Ectodermal cell (in vitro differentiated cells): Measurements from ENCODE around the gene FTCD.
"Not testable (repeated sequence)": the region's sequence is repeated elsewhere in the genome, so short reads cannot be mapped to it uniquely, and the experiment has no call there.

ENCODE experiments used
- H3K27ac ChIP-seq: 2 replicates; pipeline ENCODE4 v1.7.0; 2013; ENCODE audit warnings: mild to moderate bottlenecking, low read depth, low read length; ENCODE audit not compliant: insufficient read depth, poor library complexity, severe bottlenecking
- H3K27me3 ChIP-seq: 2 replicates; pipeline ENCODE4 v1.7.0; 2013; ENCODE audit warnings: mild to moderate bottlenecking, low read length; ENCODE audit not compliant: insufficient read depth, control insufficient read depth, poor library complexity, severe bottlenecking
- H3K36me3 ChIP-seq: one replicate; pipeline ENCODE4 v1.7.0; 2013; ENCODE audit warnings: low read length; ENCODE audit not compliant: control insufficient read depth, insufficient read depth
- H3K4me1 ChIP-seq: one replicate; pipeline ENCODE4 v1.7.0; 2013; ENCODE audit warnings: low read length; ENCODE audit not compliant: control insufficient read depth, insufficient read depth
- H3K4me3 ChIP-seq: 2 replicates; pipeline ENCODE4 v1.7.0; 2013; ENCODE audit warnings: low read depth, low read length, control low read depth; ENCODE audit not compliant: insufficient read depth
- H3K9me3 ChIP-seq: 2 replicates; pipeline ENCODE4 v1.7.0; 2013; ENCODE audit warnings: mild to moderate bottlenecking, low read length, moderate library complexity; ENCODE audit not compliant: control insufficient read depth
- WGBS, 2 experiments: methylation state at CpG; one replicate each; pipeline ENCODE4 v1.1.7; 2013; ENCODE audit warnings: missing lambda C conversion rate in 2 of 2; 5-methylcytosine and 5-hydroxymethylcytosine counted together

FTCD gene

DNA sequence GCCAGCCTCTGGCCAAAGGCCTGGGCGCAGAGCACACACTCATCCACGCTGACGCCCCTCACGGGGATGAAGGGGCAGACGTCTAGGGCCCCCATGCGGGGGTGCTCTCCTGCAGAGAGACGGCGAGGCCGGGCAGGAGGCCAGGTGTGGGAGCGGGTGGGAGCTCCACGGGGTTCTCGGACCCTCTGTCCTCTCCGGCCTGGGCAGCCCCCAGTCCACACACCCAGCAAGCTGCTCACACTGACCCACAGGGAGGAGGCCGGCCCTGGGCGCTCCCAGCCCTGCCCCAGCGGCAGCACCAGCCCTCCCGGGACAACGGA lies 2.5 kb downstream of the FTCD start:
- no peaks in the 10 kb centered on the region for H3K27me3 ChIP-seq
- WGBS, 2 experiments, result 71 to 73% methylated on average over 18 of the region's 18 CpGs
- H3K4me3 ChIP-seq, result no peak overlapping the region
- peaks cover 21% of the 10 kb centered on the region for H3K4me1 ChIP-seq
- no peaks in the 10 kb centered on the region for H3K36me3 ChIP-seq
- H3K9me3 ChIP-seq, result no peaks in the 10 kb centered on the region
- H3K27ac ChIP-seq, result no peak overlapping the region

DNA sequence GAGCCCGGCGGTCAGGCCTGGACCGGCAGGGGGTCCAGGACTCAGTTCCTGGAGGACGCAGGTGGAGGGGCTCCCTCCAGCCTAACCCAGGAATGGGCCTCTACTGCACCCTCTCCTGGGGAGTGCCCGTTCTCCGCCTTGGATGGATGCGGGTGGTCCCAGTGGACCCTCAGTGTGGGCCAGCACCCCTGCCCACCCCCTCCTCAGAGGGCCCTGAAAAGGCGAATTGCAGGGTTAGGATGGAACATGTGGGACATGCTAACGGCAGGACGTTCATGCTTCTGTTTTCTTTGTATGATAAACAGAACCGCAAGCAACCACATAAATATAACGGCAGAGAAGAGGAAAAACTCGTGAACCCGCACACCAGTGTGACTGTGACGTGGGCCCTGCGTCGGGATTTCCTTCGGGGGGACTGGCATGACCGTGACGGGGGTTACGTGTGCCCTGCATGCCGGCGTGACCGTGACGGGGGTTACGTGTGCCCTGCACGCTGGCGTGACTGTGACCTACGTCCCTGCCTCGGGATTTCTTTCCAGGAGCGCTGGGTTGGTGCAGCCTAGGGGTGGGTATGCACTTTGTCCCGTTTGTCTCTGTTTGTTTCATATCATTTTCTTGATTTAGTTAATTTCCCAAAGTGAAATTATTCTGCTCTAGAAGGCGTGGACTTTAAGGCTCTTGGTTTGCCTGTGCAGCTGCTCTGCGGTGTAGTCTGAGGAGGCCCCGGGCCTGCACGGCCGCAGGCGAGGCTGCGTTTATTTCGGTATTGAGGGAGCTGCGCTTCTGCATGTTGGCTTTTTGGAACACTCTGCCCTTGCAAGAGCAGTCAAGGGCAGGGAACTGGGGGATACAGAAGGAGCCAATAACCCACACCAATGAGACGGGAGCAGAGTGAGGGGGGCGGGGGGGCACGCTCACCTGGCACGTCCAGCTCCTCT lies 3.1 kb downstream of the FTCD start:
- Histone ChIP-seq H3K27me3 (no peaks in the 10 kb centered on the region), H3K4me3 (no peak overlapping the region), H3K4me1 (peaks cover 21% of the 10 kb centered on the region), H3K9me3 (no peaks in the 10 kb centered on the region), H3K27ac (no peak overlapping the region), H3K36me3 (no peaks in the 10 kb centered on the region)
- WGBS, 2 experiments, result 92 to 95% methylated on average over 45 of the region's 45 CpGs

GRCh38 chr21:46151261-46151988 lies 4.0 kb downstream of the FTCD start:
- no peaks in the 10 kb centered on the region for H3K27me3 ChIP-seq
- 88 to 89% methylated on average over 47 of the region's 47 CpGs for WGBS, 2 experiments
- H3K36me3 ChIP-seq, result no peaks in the 10 kb centered on the region
- peaks cover 21% of the 10 kb centered on the region for H3K4me1 ChIP-seq
- no peak overlapping the region for H3K4me3 ChIP-seq
- H3K9me3 ChIP-seq, result no peaks in the 10 kb centered on the region
- H3K27ac ChIP-seq, result no peak overlapping the region

DNA sequence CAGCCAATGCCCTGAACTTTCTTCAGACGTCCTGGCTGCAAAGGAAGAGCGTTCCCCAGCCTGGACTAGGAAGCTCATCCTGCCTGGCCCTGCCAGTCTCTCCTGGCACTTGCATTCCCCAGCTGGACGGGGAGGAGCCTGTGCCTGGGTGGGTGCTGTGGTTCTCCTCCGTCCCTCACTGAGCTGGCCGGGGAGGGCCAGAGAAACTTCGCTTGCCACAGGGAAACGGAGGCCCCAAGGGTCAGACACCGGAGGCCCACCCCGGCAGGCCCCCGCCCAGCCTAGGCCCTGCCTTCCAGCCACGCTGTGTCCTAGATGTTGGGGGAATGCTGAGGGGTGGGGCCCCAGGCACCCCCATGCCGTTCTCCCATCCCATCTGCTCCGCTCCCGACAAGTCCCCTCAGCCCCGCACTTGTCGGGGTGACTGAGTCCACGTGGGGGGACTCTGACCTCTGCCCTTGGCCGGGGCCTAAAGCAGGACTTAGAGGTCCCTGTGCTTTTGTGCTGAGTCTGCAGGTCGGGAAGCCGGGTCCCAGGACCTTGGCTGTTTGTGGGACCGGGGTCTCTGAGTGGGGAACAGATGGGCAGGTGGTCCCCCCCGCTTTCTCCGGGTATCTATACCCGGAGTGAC lies 4.8 kb downstream of the FTCD start:
- Histone ChIP-seq H3K36me3 (no peaks in the 10 kb centered on the region), H3K4me3 (no peak overlapping the region), H3K4me1 (peaks cover 21% of the 10 kb centered on the region), H3K27me3 (no peaks in the 10 kb centered on the region), H3K27ac (no peak overlapping the region), H3K9me3 (no peaks in the 10 kb centered on the region)
- WGBS, 2 experiments, result 92 to 93% methylated on average over 24 of the region's 24 CpGs

DNA sequence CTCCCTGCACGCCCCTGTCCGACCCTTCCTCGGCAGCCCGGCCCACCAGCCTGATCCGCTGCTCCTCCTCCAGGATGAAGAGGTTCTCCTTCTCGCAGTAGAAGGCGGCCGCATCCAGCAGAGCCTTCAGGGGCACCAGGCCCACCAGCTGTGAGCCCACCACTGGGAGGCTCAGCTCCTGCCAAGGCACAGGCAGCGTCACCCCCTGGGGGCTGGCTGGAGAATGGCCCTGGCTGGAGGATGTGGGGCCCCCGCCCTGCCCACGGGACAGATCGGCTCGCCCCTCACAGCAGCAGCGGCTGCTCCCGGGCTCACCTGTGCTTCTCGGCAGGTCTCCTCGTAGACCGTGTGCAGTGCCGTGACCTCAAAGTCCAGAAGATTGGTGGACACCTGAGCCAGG lies 5.3 kb downstream of the FTCD start:
- 88% methylated on average over 19 of the region's 19 CpGs for WGBS, 2 experiments
- Histone ChIP-seq H3K36me3 (no peaks in the 10 kb centered on the region), H3K27ac (no peak overlapping the region), H3K4me1 (peaks cover 21% of the 10 kb centered on the region), H3K4me3 (no peak overlapping the region), H3K9me3 (no peaks in the 10 kb centered on the region), H3K27me3 (no peaks in the 10 kb centered on the region)

- H3K36me3 ChIP-seq, result no peaks in the 10 kb centered on the region
- H3K27ac ChIP-seq, result no peak overlapping the region
- H3K9me3 ChIP-seq, result no peaks in the 10 kb centered on the region
- 91 to 93% methylated on average over 22 of the region's 22 CpGs for WGBS, 2 experiments
- H3K27me3 ChIP-seq, result no peaks in the 10 kb centered on the region
- no peak overlapping the region for H3K4me3 ChIP-seq
- H3K4me1 ChIP-seq, result peaks cover 21% of the 10 kb centered on the region
Observed at GRCh38 chr21:46149205-46149901, 6.0 kb downstream of the FTCD start.

GRCh38 chr21:46148106-46148505 lies 7.3 kb downstream of the FTCD start:
- Histone ChIP-seq H3K4me3 (no peak overlapping the region), H3K9me3 (no peaks in the 10 kb centered on the region), H3K4me1 (peaks cover 14% of the 10 kb centered on the region), H3K27ac (no peak overlapping the region), H3K27me3 (no peaks in the 10 kb centered on the region), H3K36me3 (no peaks in the 10 kb centered on the region)
- 93 to 96% methylated on average over 11 of the region's 11 CpGs for WGBS, 2 experiments

- not testable (repeated sequence) for H3K27me3 ChIP-seq, H3K27ac ChIP-seq
- 81 to 85% methylated on average over 12 of the region's 12 CpGs for WGBS, 2 experiments
Observed at GRCh38 chr21:46147429-46147828, 8.0 kb downstream of the FTCD start.

GRCh38 chr21:46146856-46147255 lies 8.5 kb downstream of the FTCD start:
- Histone ChIP-seq H3K4me1 (peaks cover 9% of the 10 kb centered on the region), H3K36me3 (no peaks in the 10 kb centered on the region), H3K27ac (no peak overlapping the region), H3K27me3 (no peaks in the 10 kb centered on the region), H3K9me3 (no peaks in the 10 kb centered on the region), H3K4me3 (no peak overlapping the region)
- 78 to 79% methylated on average over 14 of the region's 14 CpGs for WGBS, 2 experiments

More at GRCh38 chr21:46147429-46147828, 8.0 kb downstream of the FTCD start:
- H3K9me3 ChIP-seq, H3K36me3 ChIP-seq, H3K4me1 ChIP-seq, H3K4me3 ChIP-seq: not testable (repeated sequence)
